Measurements from ENCODE around the gene MKS1.

GRCh38 chr17:58246781-58247180, 27.7 kb upstream of the MKS1 start:
- TF ChIP-seq POLR2A (IDR thresholded peaks at IDR 0.05; ENCODE audit: low read depth, low read length) (no peak), TAF1 (IDR thresholded peaks at IDR 0.05; ENCODE audit: low read depth, low read length) (no peak), POLR2AphosphoS5 (IDR thresholded peaks at IDR 0.05; ENCODE audit: low read depth, low read length) (no peak)

Measured in GM12891 (cell line).